GM12878 (cell line): ENCODE measurements around the gene NKD2.

Experiments used
- CBX5 ChIP-seq: sonication (generic); IDR thresholded peaks from 2 replicates; pipeline ENCODE4 v1.6.1; 2016; ENCODE audit warnings: low read depth, moderate library complexity, mild to moderate bottlenecking, inconsistent platforms
- CREB1 ChIP-seq: IDR thresholded peaks from 2 replicates; pipeline ENCODE4 v1.6.1; 2012; ENCODE audit warnings: low read depth, mild to moderate bottlenecking, inconsistent platforms
- EGR1 ChIP-seq, 2 experiments: IDR thresholded peaks; 1 replicate in 1 of 2; 2 replicates in 1 of 2; pipeline ENCODE4 v1.6.1; 2011 to 2012; ENCODE audit warnings: low read depth in 2 of 2, low read length in 2 of 2, borderline replicate concordance in 1 of 2, mild to moderate bottlenecking in 1 of 2, moderate library complexity in 1 of 2
- MXI1 ChIP-seq: fragments of 150-350 bp; IDR thresholded peaks from 2 replicates; pipeline ENCODE4 v1.6.1; 2011; ENCODE audit warnings: low read depth, mild to moderate bottlenecking, inconsistent platforms, low read length, improper control_type of control experiment
- POLR2A ChIP-seq: IDR thresholded peaks from 2 replicates; pipeline ENCODE4 v1.6.1; 2011; ENCODE audit warnings: low read depth, mild to moderate bottlenecking, low read length
- TF ChIP-seq, protein P1 (sequence below), 3 experiments: IDR thresholded peaks in 2 of 3; conservative IDR thresholded peaks in 1 of 3; 2 replicates each; pipeline ENCODE4 v1.5.1; 2011; ENCODE audit warnings: low read depth in 3 of 3, low read length in 3 of 3, mild to moderate bottlenecking in 3 of 3, control low read depth in 2 of 3, moderate library complexity in 2 of 3, inconsistent platforms in 1 of 3, mixed read lengths in 1 of 3; ENCODE audit not compliant: control insufficient read depth in 2 of 3, insufficient read depth in 1 of 3; ENCODE audit errors: extremely low read depth in 1 of 3

GRCh38 chr5:1017056-1017455 is 8.5 kb downstream of the NKD2 start:
- TF ChIP-seq POLR2A = no peak
- no peak for TF ChIP-seq MXI1
- no peak for TF ChIP-seq CBX5
- TF ChIP-seq EGR1 (IDR thresholded peaks at IDR 0.05; ENCODE audit: borderline replicate concordance in 1 of 2, low read depth in 2 of 2, low read length in 2 of 2) = no peak
- no peak for TF ChIP-seq CREB1
- TF ChIP-seq, protein P1, sequence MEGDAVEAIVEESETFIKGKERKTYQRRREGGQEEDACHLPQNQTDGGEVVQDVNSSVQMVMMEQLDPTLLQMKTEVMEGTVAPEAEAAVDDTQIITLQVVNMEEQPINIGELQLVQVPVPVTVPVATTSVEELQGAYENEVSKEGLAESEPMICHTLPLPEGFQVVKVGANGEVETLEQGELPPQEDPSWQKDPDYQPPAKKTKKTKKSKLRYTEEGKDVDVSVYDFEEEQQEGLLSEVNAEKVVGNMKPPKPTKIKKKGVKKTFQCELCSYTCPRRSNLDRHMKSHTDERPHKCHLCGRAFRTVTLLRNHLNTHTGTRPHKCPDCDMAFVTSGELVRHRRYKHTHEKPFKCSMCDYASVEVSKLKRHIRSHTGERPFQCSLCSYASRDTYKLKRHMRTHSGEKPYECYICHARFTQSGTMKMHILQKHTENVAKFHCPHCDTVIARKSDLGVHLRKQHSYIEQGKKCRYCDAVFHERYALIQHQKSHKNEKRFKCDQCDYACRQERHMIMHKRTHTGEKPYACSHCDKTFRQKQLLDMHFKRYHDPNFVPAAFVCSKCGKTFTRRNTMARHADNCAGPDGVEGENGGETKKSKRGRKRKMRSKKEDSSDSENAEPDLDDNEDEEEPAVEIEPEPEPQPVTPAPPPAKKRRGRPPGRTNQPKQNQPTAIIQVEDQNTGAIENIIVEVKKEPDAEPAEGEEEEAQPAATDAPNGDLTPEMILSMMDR (IDR thresholded peaks at IDR 0.05 in 2 of 3, conservative IDR thresholded peaks at IDR 0.05 in 1 of 3; ENCODE audit: control insufficient read depth in 2 of 3, extremely low read depth in 1 of 3, insufficient read depth in 1 of 3, low read depth in 3 of 3, low read length in 3 of 3) = no peak
